ENCODE measurements around the gene KLHL29. TPM values are rescaled to one million over a fixed set of nuclear protein-coding genes. Genes with fewer than 3 reads are reported as not detected.

The KLHL29 gene
- total RNA-seq, 1 donor from 2014 or later = 5.0 TPM

GRCh38 chr2:23698721-23699579 is 314.0 kb downstream of the KLHL29 start:
- Mint-ChIP-seq H3K4me3 (ENCODE audit: unreplicated experiment) (no peak overlapping the region), H3K27me3 (ENCODE audit: unreplicated experiment) (no peaks in the 10 kb centered on the region), H3K4me1 (ENCODE audit: unreplicated experiment) (no peaks in the 10 kb centered on the region), H3K27ac (ENCODE audit: unreplicated experiment) (no peak overlapping the region), H3K9me3 (ENCODE audit: unreplicated experiment) (peaks cover 8% of the 10 kb centered on the region), H3K36me3 (ENCODE audit: unreplicated experiment) (peaks cover 21% of the 10 kb centered on the region)
- no peak for TF ChIP-seq CTCF (IDR thresholded peaks at IDR 0.05)
- no peak for DNase-seq (ENCODE audit: extremely low spot score, unreplicated experiment)

- DNase-seq (ENCODE audit: extremely low spot score, unreplicated experiment) = no peak
- no peaks in the 10 kb centered on the region for H3K27me3 Mint-ChIP-seq (ENCODE audit: unreplicated experiment)
- peaks cover 8% of the 10 kb centered on the region for H3K9me3 Mint-ChIP-seq (ENCODE audit: unreplicated experiment)
- H3K4me1 Mint-ChIP-seq (ENCODE audit: unreplicated experiment) = no peaks in the 10 kb centered on the region
- TF ChIP-seq CTCF (IDR thresholded peaks at IDR 0.05) = no peak
- H3K4me3 Mint-ChIP-seq (ENCODE audit: unreplicated experiment) = no peak overlapping the region
- peaks cover 21% of the 10 kb centered on the region for H3K36me3 Mint-ChIP-seq (ENCODE audit: unreplicated experiment)
- H3K27ac Mint-ChIP-seq (ENCODE audit: unreplicated experiment) = no peak overlapping the region
Measured at GRCh38 chr2:23699580-23699925, 314.6 kb downstream of the KLHL29 start.

GRCh38 chr2:23700627-23701026 is 315.6 kb downstream of the KLHL29 start:
- no peak overlapping the region for H3K27ac Mint-ChIP-seq (ENCODE audit: unreplicated experiment)
- no peak for TF ChIP-seq CTCF (IDR thresholded peaks at IDR 0.05)
- H3K4me3 Mint-ChIP-seq (ENCODE audit: unreplicated experiment) = no peak overlapping the region
- H3K36me3 Mint-ChIP-seq (ENCODE audit: unreplicated experiment) = peaks cover 23% of the 10 kb centered on the region
- H3K9me3 Mint-ChIP-seq (ENCODE audit: unreplicated experiment) = peaks cover 8% of the 10 kb centered on the region
- peak; percentile 42 for DNase-seq (ENCODE audit: extremely low spot score, unreplicated experiment)
- no peaks in the 10 kb centered on the region for H3K27me3 Mint-ChIP-seq (ENCODE audit: unreplicated experiment)
- no peaks in the 10 kb centered on the region for H3K4me1 Mint-ChIP-seq (ENCODE audit: unreplicated experiment)

GRCh38 chr2:23703037-23703582 is 318.1 kb downstream of the KLHL29 start:
- no peaks in the 10 kb centered on the region for H3K27me3 Mint-ChIP-seq (ENCODE audit: unreplicated experiment)
- peaks cover 8% of the 10 kb centered on the region for H3K9me3 Mint-ChIP-seq (ENCODE audit: unreplicated experiment)
- H3K36me3 Mint-ChIP-seq (ENCODE audit: unreplicated experiment) = peaks cover 36% of the 10 kb centered on the region
- no peak overlapping the region for H3K27ac Mint-ChIP-seq (ENCODE audit: unreplicated experiment)
- peaks cover 3% of the 10 kb centered on the region for H3K4me1 Mint-ChIP-seq (ENCODE audit: unreplicated experiment)
- no peak overlapping the region for H3K4me3 Mint-ChIP-seq (ENCODE audit: unreplicated experiment)
- peak; percentile 80 for DNase-seq (ENCODE audit: extremely low spot score, unreplicated experiment)
- no peak for TF ChIP-seq CTCF (IDR thresholded peaks at IDR 0.05)

- H3K36me3 Mint-ChIP-seq (ENCODE audit: unreplicated experiment) = peaks cover 36% of the 10 kb centered on the region
- DNase-seq (ENCODE audit: extremely low spot score, unreplicated experiment) = no peak
- no peak for TF ChIP-seq CTCF (IDR thresholded peaks at IDR 0.05)
- H3K27me3 Mint-ChIP-seq (ENCODE audit: unreplicated experiment) = no peaks in the 10 kb centered on the region
- H3K27ac Mint-ChIP-seq (ENCODE audit: unreplicated experiment) = no peak overlapping the region
- peaks cover 3% of the 10 kb centered on the region for H3K4me1 Mint-ChIP-seq (ENCODE audit: unreplicated experiment)
- H3K4me3 Mint-ChIP-seq (ENCODE audit: unreplicated experiment) = no peak overlapping the region
- H3K9me3 Mint-ChIP-seq (ENCODE audit: unreplicated experiment) = peaks cover 8% of the 10 kb centered on the region
Measured at GRCh38 chr2:23703583-23704385, 318.8 kb downstream of the KLHL29 start.
